H9 (cell line): ENCODE results near the gene PNPLA7. TPM values are rescaled to one million over a fixed set of nuclear protein-coding genes. Genes with fewer than 3 reads are reported as not detected.
A peak's percentile ranks its signal among the peaks of the same experiment; 100 is the strongest.

Source experiments
- DNase-seq: peaks from one replicate; pipeline ENCODE4 v3.0.0-alpha.2; 2017
- H2AFZ ChIP-seq: one replicate; pipeline ENCODE4 v1.6.1; 2013; ENCODE audit warnings: mild to moderate bottlenecking, low read length, control low read depth, moderate library complexity
- H2AK5ac ChIP-seq: 2 replicates; pipeline ENCODE4 v1.6.1; 2013; ENCODE audit warnings: low read length, control low read depth, mixed read lengths; ENCODE audit not compliant: insufficient read length
- H2BK120ac ChIP-seq: one replicate; pipeline ENCODE4 v1.6.1; 2013; ENCODE audit warnings: low read depth, mild to moderate bottlenecking, low read length, control low read depth, inconsistent platforms; ENCODE audit not compliant: poor library complexity, severe bottlenecking
- H2BK12ac ChIP-seq: 2 replicates; pipeline ENCODE4 v1.6.1; 2013; ENCODE audit warnings: low read length, control low read depth, mixed read lengths, low read depth; ENCODE audit not compliant: insufficient read length
- H2BK15ac ChIP-seq: 2 replicates; pipeline ENCODE4 v1.6.1; 2013; ENCODE audit warnings: low read depth, low read length, control low read depth
- H2BK20ac ChIP-seq: one replicate; pipeline ENCODE4 v1.6.1; 2013; ENCODE audit warnings: low read depth, mild to moderate bottlenecking, low read length, control low read depth, inconsistent platforms; ENCODE audit not compliant: poor library complexity, severe bottlenecking
- H2BK5ac ChIP-seq: 2 replicates; pipeline ENCODE4 v1.6.1; 2013; ENCODE audit warnings: low read length, control low read depth, mixed read lengths; ENCODE audit not compliant: insufficient read length
- H3K14ac ChIP-seq: 2 replicates; pipeline ENCODE4 v1.6.1; 2013; ENCODE audit warnings: low read length, control low read depth; ENCODE audit not compliant: insufficient read depth
- H3K18ac ChIP-seq: 2 replicates; pipeline ENCODE4 v1.6.1; 2013; ENCODE audit warnings: low read depth, mild to moderate bottlenecking, mixed read lengths, low read length, control low read depth; ENCODE audit not compliant: insufficient read length
- H3K23ac ChIP-seq: 2 replicates; pipeline ENCODE4 v1.6.1; 2013; ENCODE audit warnings: low read length, control low read depth, mixed read lengths, low read depth; ENCODE audit not compliant: insufficient read length
- H3K23me2 ChIP-seq: 2 replicates; pipeline ENCODE4 v1.6.1; 2013; ENCODE audit warnings: low read depth, mild to moderate bottlenecking, mixed read lengths, low read length, control low read depth; ENCODE audit not compliant: insufficient read length, poor library complexity, severe bottlenecking
- H3K27ac ChIP-seq: 2 replicates; pipeline ENCODE4 v1.5.1; 2013; ENCODE audit warnings: low read length, control low read depth, mixed read lengths, low read depth; ENCODE audit not compliant: insufficient read length
- H3K27me3 ChIP-seq: 2 replicates; pipeline ENCODE4 v1.6.1; 2013; ENCODE audit warnings: low read length, control low read depth, inconsistent platforms; ENCODE audit not compliant: insufficient read depth
- H3K4ac ChIP-seq: 2 replicates; pipeline ENCODE4 v1.6.1; 2013; ENCODE audit warnings: low read depth, mild to moderate bottlenecking, control low read depth, inconsistent platforms, low read length, moderate library complexity
- H3K4me1 ChIP-seq: 2 replicates; pipeline ENCODE4 v1.6.1; 2013; ENCODE audit warnings: low read length, control low read depth, inconsistent platforms; ENCODE audit not compliant: insufficient read depth
- H3K4me2 ChIP-seq: 2 replicates; pipeline ENCODE4 v1.6.1; 2013; ENCODE audit warnings: low read length, control low read depth, mixed read lengths; ENCODE audit not compliant: insufficient read length, insufficient read depth
- H3K56ac ChIP-seq: 2 replicates; pipeline ENCODE4 v1.6.1; 2013; ENCODE audit warnings: low read depth, mild to moderate bottlenecking, mixed read lengths, low read length, control low read depth; ENCODE audit not compliant: insufficient read length
- H3K79me1 ChIP-seq: 2 replicates; pipeline ENCODE4 v1.6.1; 2013; ENCODE audit warnings: low read depth, mild to moderate bottlenecking, moderate library complexity, low read length, control low read depth, inconsistent platforms; ENCODE audit not compliant: insufficient read depth, poor library complexity, severe bottlenecking
- H3K79me2 ChIP-seq: 2 replicates; pipeline ENCODE4 v1.6.1; 2013; ENCODE audit warnings: low read length, control low read depth, inconsistent platforms; ENCODE audit not compliant: insufficient read depth
- H3K9ac ChIP-seq: 2 replicates; pipeline ENCODE4 v1.6.1; 2013; ENCODE audit warnings: low read length, control low read depth, mixed read lengths; ENCODE audit not compliant: insufficient read length; ENCODE audit errors: extremely low read depth
- H3K9me3 ChIP-seq: one replicate; pipeline ENCODE4 v1.6.1; 2013; ENCODE audit warnings: low read depth, low read length, inconsistent platforms; ENCODE audit not compliant: control insufficient read depth
- H3T11ph ChIP-seq: one replicate; pipeline ENCODE4 v1.6.1; 2013; ENCODE audit warnings: mild to moderate bottlenecking, low read length, control low read depth, inconsistent platforms
- H4K20me1 ChIP-seq: one replicate; pipeline ENCODE4 v1.6.1; 2013; ENCODE audit not compliant: control insufficient read depth, insufficient read length, insufficient read depth
- H4K5ac ChIP-seq: 2 replicates; pipeline ENCODE4 v1.6.1; 2013; ENCODE audit warnings: low read depth, mild to moderate bottlenecking, mixed read lengths, low read length, control low read depth; ENCODE audit not compliant: insufficient read length
- H4K8ac ChIP-seq: replicated peaks from 2 replicates; pipeline ENCODE4 v1.6.1; 2013; ENCODE audit warnings: low read length, control low read depth, mixed read lengths, low read depth; ENCODE audit not compliant: insufficient read length
- H4K91ac ChIP-seq: 2 replicates; pipeline ENCODE4 v1.6.1; 2013; ENCODE audit warnings: low read depth, mild to moderate bottlenecking, moderate library complexity, mixed read lengths, low read length, control low read depth; ENCODE audit not compliant: insufficient read length
- H3K27ac Mint-ChIP-seq, 3 experiments: 2 replicates in 2 of 3; 3 replicates in 1 of 3; pipeline ENCODE4 v1.8.0; 2020 to 2021; ENCODE audit warnings: mixed read lengths in 3 of 3, mild to moderate bottlenecking in 1 of 3, moderate library complexity in 1 of 3
- H3K27me3 Mint-ChIP-seq: 2 replicates; pipeline ENCODE4 v1.8.0; 2021; ENCODE audit warnings: low read depth, mild to moderate bottlenecking, moderate library complexity, mixed read lengths
- H3K36me3 Mint-ChIP-seq, 3 experiments: 2 replicates in 2 of 3; 3 replicates in 1 of 3; pipeline ENCODE4 v1.8.0; 2020 to 2021; ENCODE audit warnings: low read depth in 3 of 3, mixed read lengths in 3 of 3; ENCODE audit not compliant: insufficient read depth in 1 of 3
- H3K4me1 Mint-ChIP-seq, 2 experiments: 2 replicates each; pipeline ENCODE4 v1.8.0; 2020; ENCODE audit warnings: mixed read lengths in 2 of 2
- H3K4me3 Mint-ChIP-seq, 2 experiments: 2 replicates in 1 of 2; 3 replicates in 1 of 2; pipeline ENCODE4 v1.8.0; 2020 to 2021; ENCODE audit warnings: mild to moderate bottlenecking in 2 of 2, mixed read lengths in 2 of 2, moderate library complexity in 1 of 2
- H3K9me3 Mint-ChIP-seq, 2 experiments: 2 replicates in 1 of 2; 3 replicates in 1 of 2; pipeline ENCODE4 v1.8.0; 2020; ENCODE audit warnings: mild to moderate bottlenecking in 2 of 2, mixed read lengths in 2 of 2, moderate library complexity in 1 of 2
- CTCF ChIP-seq: fragments of 200-600 bp; sonication (generic); conservative IDR thresholded peaks from 3 replicates; pipeline ENCODE4 v1.8.0; 2021; ENCODE audit warnings: antibody characterized with exemption, mild to moderate bottlenecking
- WGBS: extraction: QIAGEN DNeasy Blood & Tissue Kit; methylation state at CpG from one replicate; pipeline ENCODE4 v1.1.7; 2013; ENCODE audit warnings: missing lambda C conversion rate, low lambda C conversion rate, mixed read lengths; ENCODE audit not compliant: insufficient read length; ENCODE audit errors: extremely low coverage; 5-methylcytosine and 5-hydroxymethylcytosine counted together
- total RNA-seq: library from RNA; stranded (reverse); gene quantifications from 2 replicates; pipeline ENCODE4 v1.2.1, GENCODE V29; 2021

The PNPLA7 gene
- total RNA-seq, 1 experiment from 2014 or later: 1.8 TPM

- peaks cover 33% of the 10 kb centered on the region for H3K27me3 Mint-ChIP-seq
- no CpG with 5 or more reads among the region's 21 CpGs for WGBS
Observed at GRCh38 chr9:137461316-137461662, 88.9 kb downstream of the PNPLA7 start.

More at GRCh38 chr9:137461316-137461662, 88.9 kb downstream of the PNPLA7 start:
- Histone ChIP-seq H3K18ac (no peak overlapping the region), H3T11ph (no peak overlapping the region), H3K14ac (no peak overlapping the region), H4K91ac (no peak overlapping the region), H3K27me3 (no peaks in the 10 kb centered on the region; the same call in 1 of the 2 replicates), H2AK5ac (no peak overlapping the region), H3K9me3 (no peaks in the 10 kb centered on the region), H3K79me1 (no peaks in the 10 kb centered on the region), H2BK15ac (no peak overlapping the region), H2BK12ac (no peak overlapping the region), H3K23ac (no peak overlapping the region), H2AFZ (no peak overlapping the region), H3K4me2 (peak overlapping the region; percentile 50), H4K8ac (no peak overlapping the region), H3K56ac (no peak overlapping the region), H4K20me1 (peaks cover 3% of the 10 kb centered on the region), H2BK120ac (no peak overlapping the region), H2BK5ac (no peak overlapping the region), H2BK20ac (no peak overlapping the region), H3K23me2 (peaks cover 9% of the 10 kb centered on the region), H3K4me1 (no peaks in the 10 kb centered on the region), H3K79me2 (no peaks in the 10 kb centered on the region), H3K9ac (no peak overlapping the region), H4K5ac (no peak overlapping the region), H3K4ac (no peak overlapping the region), H3K27ac (no peak overlapping the region)
- Mint-ChIP-seq H3K4me3 (no peak overlapping the region), H3K4me1 (peaks cover 0 to 3% of the 10 kb centered on the region in 2 experiments; a peak in 1 of 4 replicates), H3K27ac (no peak overlapping the region), H3K36me3 (peaks cover 0 to 10% (median 6%) of the 10 kb centered on the region in 3 experiments; a peak in 4 of 7 replicates), H3K9me3 (no peaks in the 10 kb centered on the region)
- DNase-seq: no peak
- TF ChIP-seq CTCF: no peak
